NCI-H2107 treated with DMSO at 0.1 percent for 48 hours (cell line): ENCODE measurements around the gene ITFG1.

Source experiments
- DNase-seq: peaks from one replicate; lab custom pipeline; 2025; ENCODE audit not compliant: unreplicated experiment; lab: John Stamatoyannopoulos, UW

The ITFG1 gene

DNA sequence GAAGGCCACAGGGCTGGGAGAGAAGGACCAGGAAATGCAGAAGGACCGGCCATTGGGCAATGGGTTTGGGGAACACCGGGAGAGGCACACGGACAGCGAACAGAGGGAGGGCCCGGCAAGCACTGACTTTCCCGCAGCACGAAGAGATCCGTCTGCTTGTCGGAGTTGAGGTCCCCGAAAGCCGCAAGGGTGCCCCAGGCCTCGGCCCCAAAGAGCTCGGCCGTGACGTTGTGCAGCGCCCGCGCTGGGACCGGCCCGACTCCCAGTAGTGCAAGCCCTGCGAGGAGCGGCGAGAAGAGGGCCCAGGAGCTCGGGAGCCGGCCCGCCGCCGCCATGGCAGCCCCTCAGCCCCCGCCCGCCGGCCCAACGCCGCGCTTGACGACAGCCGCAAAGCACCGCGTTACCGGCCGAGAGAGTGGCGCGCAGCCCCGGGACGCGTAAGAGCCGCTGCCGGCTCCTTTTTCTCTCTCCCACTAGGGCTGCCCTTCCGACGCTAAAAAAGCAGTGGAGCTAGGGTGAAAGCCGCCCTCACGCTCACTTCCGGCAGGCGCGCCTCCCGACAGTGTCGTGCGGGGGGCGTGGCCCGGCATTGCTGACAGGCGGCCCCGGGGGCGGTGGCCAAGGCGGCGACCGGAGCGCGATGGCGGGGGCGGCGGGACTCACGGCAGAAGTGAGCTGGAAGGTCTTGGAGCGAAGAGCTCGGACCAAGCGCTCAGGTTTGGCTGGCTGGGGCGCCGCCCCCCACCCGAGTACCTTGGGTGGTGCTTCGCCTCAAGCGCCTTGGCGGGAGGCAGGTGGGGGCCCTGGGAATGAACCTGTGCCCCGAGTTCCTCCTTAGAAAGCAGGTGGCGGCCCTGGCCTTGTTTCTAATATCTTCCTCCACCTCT is at the start of gene ITFG1, which contains the start of gene PHKB:
Gene ITFG1, minus strand, starts transcription at position 353 of the 887 bp plus-strand sequence. Its CDS starts 18 bp downstream, at position 335.
Gene PHKB, plus strand, starts transcription at position 621 of the 887 bp plus-strand sequence. Its CDS starts 20 bp downstream, at position 641.
- DNase-seq = peak; percentile 67

- no peak for DNase-seq
These were observed 46.8 kb upstream of the ITFG1 start for GRCh38 chr16:47507701-47508100.

DNA sequence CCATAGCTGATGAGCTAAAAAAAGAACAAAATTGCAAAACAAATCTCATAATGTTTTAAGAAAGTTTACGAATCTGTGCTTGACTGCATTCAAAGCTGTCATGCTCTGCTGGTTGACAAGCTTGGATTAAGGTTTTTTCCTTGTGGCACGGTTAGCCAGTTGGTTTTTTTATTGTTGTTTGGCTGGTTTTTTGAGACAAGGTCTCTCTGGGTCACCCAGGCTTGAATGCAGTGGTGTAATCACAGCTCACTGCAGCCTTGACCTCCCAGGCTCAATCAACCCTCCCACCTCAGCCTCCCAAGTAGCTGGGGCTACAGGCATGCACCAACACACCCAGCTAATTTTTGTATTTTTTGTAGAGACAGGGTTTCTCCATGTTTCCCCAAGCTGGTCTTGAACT is 45.9 kb upstream of the ITFG1 start:
- no peak for DNase-seq

DNA sequence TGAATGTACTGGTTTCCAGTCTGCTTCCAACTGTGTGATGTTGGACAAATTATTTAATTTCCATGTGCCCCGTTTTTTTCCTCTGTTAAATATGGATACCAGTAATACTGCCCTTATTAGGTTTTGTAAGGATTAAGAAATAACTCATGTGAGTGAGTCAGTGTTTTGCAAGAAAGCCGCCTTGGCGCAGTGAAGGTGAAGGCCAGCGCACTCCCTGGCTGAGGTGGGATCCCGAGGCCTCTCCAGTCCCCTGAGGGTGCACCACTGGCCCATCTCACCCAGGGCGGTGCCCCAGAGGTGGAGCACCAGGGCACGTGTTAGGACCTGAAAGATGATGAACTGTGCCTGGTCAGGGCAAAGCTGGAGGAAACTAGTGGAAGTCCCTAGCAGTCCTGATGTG is 43.7 kb upstream of the ITFG1 start:
- DNase-seq = no peak

DNA sequence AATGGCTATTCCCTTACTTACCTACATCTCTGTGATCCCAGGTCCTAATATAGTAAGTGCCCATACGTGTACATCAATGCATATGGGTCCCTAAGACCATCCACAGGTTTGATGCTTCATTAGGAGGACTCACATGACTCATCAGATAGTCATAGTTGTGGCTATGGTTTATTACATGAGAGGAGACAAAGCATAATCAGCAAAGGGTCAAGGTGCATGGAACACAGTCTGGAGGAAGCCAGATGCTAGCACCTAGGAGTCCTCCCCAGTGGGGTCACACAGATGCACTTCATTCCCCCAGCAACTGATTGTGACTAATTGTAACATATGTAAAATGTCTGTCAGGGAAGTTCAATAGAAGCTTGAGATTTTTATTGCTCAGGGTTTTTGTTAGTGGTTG is 43.1 kb upstream of the ITFG1 start:
- DNase-seq = no peak

- no peak for DNase-seq
These were observed 38.9 kb upstream of the ITFG1 start for GRCh38 chr16:47499700-47500264.

DNA sequence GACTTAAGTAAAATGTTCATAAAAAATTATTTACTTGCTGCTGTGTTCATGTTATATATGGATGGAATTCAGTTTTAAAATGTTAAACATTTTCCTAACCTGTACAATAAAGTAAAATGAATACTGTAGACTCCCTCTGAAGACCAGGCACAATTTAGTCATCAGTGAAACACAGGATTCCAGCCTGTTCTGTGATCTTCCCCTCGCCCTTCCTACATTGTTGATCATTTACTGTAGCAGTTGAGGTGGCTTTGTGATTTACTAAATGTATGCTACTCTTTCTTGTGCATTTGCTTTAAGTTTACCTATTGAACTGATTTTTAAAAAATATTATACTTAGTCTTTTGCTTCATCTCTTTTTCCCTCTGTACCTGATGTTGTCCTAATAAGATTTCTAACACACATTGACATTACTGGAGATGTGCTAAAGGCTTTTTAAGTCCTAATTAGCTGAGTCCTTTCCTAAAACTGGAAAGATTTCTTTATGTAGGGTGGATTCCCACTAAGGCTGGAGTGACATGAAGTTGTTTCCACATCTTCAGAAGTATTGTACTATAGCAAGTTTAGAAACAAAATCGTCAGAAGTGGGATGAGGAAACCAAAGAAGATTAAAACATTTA is 38.3 kb upstream of the ITFG1 start:
- no peak for DNase-seq

DNA sequence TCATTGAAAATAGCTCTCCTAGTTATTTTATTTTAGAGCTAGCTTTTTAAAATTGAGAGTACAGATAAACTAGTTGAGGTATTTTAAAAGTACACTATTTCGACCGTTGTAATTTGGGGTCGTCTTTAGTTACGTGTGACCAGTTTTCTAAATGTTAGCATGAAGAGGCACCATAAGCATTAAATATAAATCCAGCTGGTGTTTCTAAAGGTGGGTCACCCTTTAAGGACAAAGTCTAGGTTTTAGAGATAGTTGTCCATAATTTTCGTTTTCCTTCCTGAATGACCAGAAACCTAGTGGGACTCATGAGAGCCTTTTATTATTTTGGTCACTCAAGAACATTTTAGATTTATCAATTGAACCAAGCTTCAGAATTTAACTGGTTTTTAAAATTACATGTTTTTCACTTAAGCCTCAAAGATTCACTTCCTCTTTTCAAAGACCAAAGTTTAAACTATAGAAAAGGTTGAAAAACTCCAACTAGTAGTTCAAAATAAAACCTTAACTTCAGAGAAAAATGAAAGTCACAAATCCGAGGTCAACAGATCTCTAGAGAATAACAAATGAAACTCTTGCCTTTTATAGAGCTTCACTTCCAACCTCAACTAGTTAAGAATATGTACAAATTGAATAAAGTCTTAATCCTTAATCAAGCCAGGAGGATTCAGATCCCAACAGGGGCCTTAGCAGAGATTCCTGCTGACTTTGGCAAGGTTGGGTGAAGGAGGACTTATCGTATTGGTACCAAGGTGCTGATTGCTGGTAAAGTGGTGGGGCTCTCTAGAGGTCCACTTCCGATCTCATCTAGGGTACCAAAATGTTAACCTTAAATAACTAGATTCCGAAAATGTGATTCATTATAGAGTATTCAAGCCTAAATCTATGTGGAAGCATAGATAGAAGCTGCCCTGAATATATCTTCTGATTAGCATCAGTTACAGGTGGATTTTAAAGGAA is 32.8 kb upstream of the ITFG1 start:
- no peak for DNase-seq

- no peak for DNase-seq
These were observed 31.8 kb upstream of the ITFG1 start for GRCh38 chr16:47492428-47493377.

- no peak for DNase-seq
These were observed 31.2 kb upstream of the ITFG1 start for GRCh38 chr16:47492036-47492427.

GRCh38 chr16:47490471-47490870 is 29.6 kb upstream of the ITFG1 start:
- DNase-seq = no peak

DNA sequence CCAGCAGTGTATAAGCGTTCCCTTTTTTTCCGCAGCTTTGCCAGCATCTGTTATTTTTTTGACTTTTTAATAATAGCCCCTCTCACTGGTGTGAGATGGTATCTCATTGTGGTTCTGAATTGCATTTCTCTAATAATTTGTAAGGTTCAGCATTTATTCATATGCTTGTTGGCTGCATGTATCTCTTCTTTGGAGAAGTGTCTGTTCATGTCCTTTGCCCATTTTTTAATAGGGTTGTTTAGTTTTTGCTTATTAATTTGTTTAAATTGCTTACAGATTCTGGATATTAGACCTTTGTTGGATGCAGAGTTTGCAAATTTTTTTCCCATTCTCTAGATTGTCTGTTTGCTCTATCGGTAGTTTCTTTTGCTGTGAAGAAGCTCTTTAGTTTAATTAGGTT is 27.2 kb upstream of the ITFG1 start:
- no peak for DNase-seq

GRCh38 chr16:47486856-47487255 is 26.0 kb upstream of the ITFG1 start:
- DNase-seq = no peak

- DNase-seq = no peak
These were observed 22.8 kb upstream of the ITFG1 start for GRCh38 chr16:47483616-47484015.

DNA sequence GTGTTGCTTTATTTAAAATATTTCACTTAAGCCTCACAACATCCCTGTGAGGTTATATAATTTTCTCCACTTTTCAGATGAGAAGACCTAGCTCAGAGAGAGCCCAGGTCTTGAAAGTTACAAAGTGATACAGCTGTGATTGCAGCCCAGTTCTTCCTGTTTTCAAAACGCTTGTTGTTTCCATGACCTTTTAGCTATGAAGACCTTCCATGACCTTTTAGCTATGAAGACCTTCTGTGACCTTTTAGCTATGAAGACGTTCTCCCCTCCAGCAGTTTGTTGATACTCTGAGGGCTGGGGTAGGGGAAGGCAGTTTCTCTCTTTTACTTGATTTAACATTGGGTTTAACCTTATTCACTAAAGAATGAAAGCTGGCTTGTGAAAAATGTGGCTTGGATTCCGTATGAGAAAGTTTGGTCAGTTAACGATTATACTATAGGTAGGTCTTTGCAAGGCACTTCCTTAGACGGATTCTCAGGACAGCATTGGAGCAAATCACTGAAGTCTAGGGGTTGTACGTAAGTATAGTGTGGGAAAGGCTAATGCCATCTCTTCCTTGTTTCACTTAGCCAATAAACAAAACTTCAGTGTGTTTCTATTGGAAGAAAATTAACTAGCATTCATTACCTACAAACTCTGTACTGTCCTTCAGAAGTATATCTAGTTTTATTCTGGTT is 21.0 kb upstream of the ITFG1 start:
- no peak for DNase-seq

DNA sequence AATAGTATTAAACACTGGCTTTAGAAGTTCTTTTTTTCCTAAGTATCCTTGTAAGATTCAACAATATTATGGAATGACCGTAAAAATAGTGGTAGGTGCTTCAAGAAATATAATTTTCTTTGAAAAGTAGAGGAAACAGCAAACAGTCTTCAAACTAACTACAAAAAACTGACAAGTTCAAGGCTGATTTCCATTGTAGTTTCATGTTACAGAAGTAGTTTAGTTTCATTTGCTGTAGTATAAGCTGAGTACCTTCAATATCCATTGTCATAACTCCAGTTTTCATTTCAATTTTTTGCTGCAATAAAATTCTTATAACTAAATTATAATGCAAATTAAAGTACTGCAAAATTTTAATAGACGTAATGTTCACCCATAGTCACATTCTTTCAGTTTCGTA is 19.5 kb upstream of the ITFG1 start:
- no peak for DNase-seq

DNA sequence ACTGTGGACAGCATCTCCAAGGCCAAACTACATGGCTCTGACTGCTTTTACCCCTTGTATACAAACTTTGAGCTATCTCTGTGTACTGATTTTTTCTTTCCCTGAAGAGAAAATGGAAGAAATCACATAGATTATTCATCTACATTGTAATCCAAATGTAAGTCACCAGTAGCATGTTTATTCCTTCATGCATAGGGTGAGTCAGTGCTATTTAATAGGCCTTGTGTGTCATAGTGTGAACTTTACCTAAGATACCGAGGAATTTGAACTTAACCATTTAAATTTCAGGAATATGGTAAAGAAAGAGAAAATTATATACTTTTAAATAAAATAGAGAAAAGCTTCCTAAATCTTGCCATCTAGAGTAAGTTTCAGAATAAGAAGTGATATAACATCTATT is 16.8 kb upstream of the ITFG1 start:
- DNase-seq = no peak

DNA sequence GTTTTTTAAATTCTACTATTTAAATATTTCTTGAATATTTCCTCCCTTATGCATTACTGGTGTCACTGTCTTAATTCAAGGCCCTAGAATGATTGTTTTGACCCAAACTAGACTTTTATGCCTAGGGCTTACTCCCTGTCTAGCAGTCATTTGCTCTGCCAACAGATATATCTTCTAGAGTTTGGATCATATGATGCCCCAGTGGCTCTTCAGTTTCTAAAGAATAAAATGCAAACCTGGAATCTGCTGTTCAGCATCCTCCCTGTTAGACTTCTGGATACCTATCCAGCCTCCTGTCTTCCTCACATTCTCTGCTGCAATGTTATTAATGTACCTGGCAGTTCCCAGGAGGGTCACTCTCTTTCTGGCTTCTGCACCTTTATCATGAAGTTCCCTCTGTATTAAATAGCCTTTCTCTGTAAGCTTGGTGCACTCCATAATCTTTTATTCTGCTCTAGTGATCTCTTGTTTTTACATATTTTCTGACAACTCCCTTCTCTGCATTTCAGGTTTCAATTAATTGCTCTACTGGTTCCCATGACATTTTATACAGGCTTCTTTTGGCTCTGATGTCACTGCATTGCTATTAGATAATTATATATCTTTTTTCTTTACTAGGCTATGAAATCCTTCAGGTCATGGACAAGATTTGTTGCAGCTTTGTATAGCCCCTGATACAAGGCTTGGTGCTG is 15.9 kb upstream of the ITFG1 start:
- DNase-seq = no peak

DNA sequence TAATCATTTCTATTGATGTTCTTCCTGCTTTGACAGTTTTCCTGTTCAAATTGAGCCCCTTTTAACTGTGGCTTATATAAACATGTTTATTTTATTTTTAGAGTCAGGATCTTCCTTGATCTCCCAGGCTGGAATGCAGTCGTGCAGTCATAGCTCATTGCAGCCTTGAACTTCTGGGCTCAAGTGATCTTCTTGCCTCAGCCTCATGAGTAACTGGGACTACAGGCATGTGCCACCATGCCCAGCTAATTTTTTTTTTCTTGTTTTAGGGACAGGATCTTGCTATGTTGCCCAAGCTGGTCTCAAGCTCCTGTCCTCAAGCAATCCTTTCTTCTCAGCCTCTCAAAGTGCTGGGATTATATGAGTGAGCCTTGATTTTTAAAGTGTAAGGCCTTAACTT is 14.9 kb upstream of the ITFG1 start:
- DNase-seq = no peak
